ENCODE measurements around the gene PRMT9.

DNA sequence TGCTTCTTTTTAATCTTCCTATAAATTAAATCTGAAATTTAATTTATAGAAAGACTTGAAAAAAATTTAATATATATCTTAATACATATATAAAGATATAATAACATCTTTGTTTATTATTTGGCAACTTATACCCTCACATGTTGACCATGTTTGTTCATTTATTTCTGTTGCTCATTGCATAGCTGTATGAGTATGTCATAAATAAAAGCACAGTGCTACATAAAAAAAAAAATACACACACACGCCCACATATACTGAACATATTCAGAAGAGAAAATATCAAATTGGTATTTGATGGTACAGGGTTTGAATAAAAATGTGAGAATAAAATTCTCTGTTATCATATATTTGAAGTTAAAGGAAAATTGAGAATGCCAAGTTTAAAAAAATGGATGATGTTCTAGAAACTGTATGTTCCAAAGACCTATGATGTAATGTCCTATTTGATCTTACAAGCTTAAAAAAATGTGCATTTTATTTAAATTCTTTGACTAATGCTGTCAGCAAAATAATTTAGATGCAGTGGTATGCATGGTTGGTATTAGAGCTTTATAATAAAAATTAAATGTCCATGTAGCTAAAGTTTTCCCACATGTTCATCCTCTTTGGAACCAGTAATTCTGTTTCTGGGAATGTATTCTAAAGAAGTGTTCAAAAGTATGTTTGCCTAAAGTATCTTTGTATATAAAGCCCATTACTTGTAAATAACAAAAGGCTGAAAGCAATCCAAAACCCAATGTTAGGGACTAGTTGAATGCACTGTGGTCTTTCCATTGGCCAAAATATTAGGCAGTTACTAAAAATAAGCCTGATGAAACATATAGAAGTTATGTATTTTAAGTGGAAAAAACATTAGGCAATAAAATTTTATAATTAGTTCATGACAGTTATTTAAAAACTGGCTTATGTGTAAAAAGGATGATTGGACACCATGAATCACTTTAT is 53.9 kb downstream of the PRMT9 start:
- no peak for TF ChIP-seq POLR2A (IDR thresholded peaks at IDR 0.05)
- TF ChIP-seq, protein P1, sequence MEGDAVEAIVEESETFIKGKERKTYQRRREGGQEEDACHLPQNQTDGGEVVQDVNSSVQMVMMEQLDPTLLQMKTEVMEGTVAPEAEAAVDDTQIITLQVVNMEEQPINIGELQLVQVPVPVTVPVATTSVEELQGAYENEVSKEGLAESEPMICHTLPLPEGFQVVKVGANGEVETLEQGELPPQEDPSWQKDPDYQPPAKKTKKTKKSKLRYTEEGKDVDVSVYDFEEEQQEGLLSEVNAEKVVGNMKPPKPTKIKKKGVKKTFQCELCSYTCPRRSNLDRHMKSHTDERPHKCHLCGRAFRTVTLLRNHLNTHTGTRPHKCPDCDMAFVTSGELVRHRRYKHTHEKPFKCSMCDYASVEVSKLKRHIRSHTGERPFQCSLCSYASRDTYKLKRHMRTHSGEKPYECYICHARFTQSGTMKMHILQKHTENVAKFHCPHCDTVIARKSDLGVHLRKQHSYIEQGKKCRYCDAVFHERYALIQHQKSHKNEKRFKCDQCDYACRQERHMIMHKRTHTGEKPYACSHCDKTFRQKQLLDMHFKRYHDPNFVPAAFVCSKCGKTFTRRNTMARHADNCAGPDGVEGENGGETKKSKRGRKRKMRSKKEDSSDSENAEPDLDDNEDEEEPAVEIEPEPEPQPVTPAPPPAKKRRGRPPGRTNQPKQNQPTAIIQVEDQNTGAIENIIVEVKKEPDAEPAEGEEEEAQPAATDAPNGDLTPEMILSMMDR (IDR thresholded peaks at IDR 0.05) = no peak
